ENCODE measurements around the gene KERA. TPM values are rescaled to one million over a fixed set of nuclear protein-coding genes. Genes with fewer than 3 reads are reported as not detected.

KERA gene
- polyA plus RNA-seq, 1 donor (not counting 4 experiments of a cell fraction or from before 2014, with no cell fraction given), result not detected

GRCh38 chr12:91103624-91104023 lies 45.8 kb upstream of the KERA start:
- Histone ChIP-seq H3K9me3 (ENCODE audit: control insufficient read depth, low read depth, low read length) (no peaks in the 10 kb centered on the region), H3K4me2 (ENCODE audit: control insufficient read depth, extremely low read depth, insufficient read depth, low read depth, low read length) (no peak overlapping the region), H3K27me3 (ENCODE audit: control insufficient read depth, extremely low read depth, insufficient read depth, low read length) (no peaks in the 10 kb centered on the region), H3K9ac (ENCODE audit: control insufficient read depth, extremely low read depth, insufficient read depth, low read length) (no peak overlapping the region), H3K9me1 (ENCODE audit: control insufficient read depth, extremely low read depth, insufficient read depth, low read length) (no peaks in the 10 kb centered on the region), H4K20me1 (ENCODE audit: control insufficient read depth, extremely low read depth, insufficient read depth, low read length) (no peaks in the 10 kb centered on the region), H2AFZ (ENCODE audit: control insufficient read depth, low read length) (no peak overlapping the region), H3K4me3 (ENCODE audit: control insufficient read depth in 2 of 3, extremely low read depth in 1 of 3, insufficient read depth in 2 of 3, low read depth in 1 of 3, low read length in 3 of 3) (no peak overlapping the region), H3K79me2 (ENCODE audit: control insufficient read depth, insufficient read depth, low read length) (no peaks in the 10 kb centered on the region), H3K4me1 (ENCODE audit: control insufficient read depth, extremely low read depth, insufficient read depth, low read length) (peaks cover 6% of the 10 kb centered on the region), H3K27ac (ENCODE audit: control insufficient read depth, insufficient read depth, low read length) (no peak overlapping the region), H3K36me3 (ENCODE audit: control insufficient read depth in 2 of 2, extremely low read depth in 1 of 2, insufficient read depth in 2 of 2, low read length in 2 of 2) (no peaks in the 10 kb centered on the region)
- DNase-seq (ENCODE audit: low read depth, low spot score), result no peak
- dilution Hi-C loops (cut with MboI; ENCODE audit: extremely low pct_ligation_motif_present, low sequenced_read_pairs), result no loop called here
- no peak for TF ChIP-seq CTCF (optimal IDR thresholded peaks at IDR 0.05 in 1 of 3, IDR thresholded peaks at IDR 0.05 in 1 of 3, conservative IDR thresholded peaks at IDR 0.05 in 1 of 3; ENCODE audit: extremely low read depth in 1 of 3, insufficient read depth in 2 of 3, low read length in 3 of 3)
- no peak for TF ChIP-seq EZH2 (IDR thresholded peaks at IDR 0.05; ENCODE audit: low read length)
- no peak for FAIRE-seq

DNA sequence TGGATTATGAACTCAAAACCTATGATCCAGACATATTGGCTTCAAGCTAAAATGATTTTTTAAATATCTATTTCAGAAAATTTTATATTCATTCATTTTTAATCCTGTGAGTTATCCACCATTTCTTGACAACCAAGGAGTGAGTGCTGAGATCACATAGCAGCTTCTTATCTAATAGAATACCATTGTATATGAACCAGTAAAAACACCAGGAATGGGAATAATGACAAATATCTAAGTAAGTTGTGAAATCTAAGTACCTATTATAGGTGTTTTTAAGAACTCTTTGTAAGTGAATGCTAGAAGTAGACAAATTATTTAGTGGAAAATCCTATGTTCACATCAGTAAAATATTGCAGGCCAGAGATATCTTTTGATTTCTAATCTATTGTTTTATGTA lies 45.3 kb upstream of the KERA start:
- Histone ChIP-seq H4K20me1 (ENCODE audit: control insufficient read depth, extremely low read depth, insufficient read depth, low read length) (no peaks in the 10 kb centered on the region), H3K27ac (ENCODE audit: control insufficient read depth, insufficient read depth, low read length) (no peak overlapping the region), H3K27me3 (ENCODE audit: control insufficient read depth, extremely low read depth, insufficient read depth, low read length) (no peaks in the 10 kb centered on the region), H3K4me3 (ENCODE audit: control insufficient read depth in 2 of 3, extremely low read depth in 1 of 3, insufficient read depth in 2 of 3, low read depth in 1 of 3, low read length in 3 of 3) (no peak overlapping the region), H3K4me2 (ENCODE audit: control insufficient read depth, extremely low read depth, insufficient read depth, low read depth, low read length) (no peak overlapping the region), H3K9me1 (ENCODE audit: control insufficient read depth, extremely low read depth, insufficient read depth, low read length) (no peaks in the 10 kb centered on the region), H2AFZ (ENCODE audit: control insufficient read depth, low read length) (no peak overlapping the region), H3K36me3 (ENCODE audit: control insufficient read depth in 2 of 2, extremely low read depth in 1 of 2, insufficient read depth in 2 of 2, low read length in 2 of 2) (no peaks in the 10 kb centered on the region), H3K79me2 (ENCODE audit: control insufficient read depth, insufficient read depth, low read length) (no peaks in the 10 kb centered on the region), H3K9me3 (ENCODE audit: control insufficient read depth, low read depth, low read length) (no peaks in the 10 kb centered on the region), H3K4me1 (ENCODE audit: control insufficient read depth, extremely low read depth, insufficient read depth, low read length) (peaks cover 6% of the 10 kb centered on the region), H3K9ac (ENCODE audit: control insufficient read depth, extremely low read depth, insufficient read depth, low read length) (no peak overlapping the region)
- DNase-seq (ENCODE audit: low read depth, low spot score), result no peak
- TF ChIP-seq EZH2 (IDR thresholded peaks at IDR 0.05; ENCODE audit: low read length), result no peak
- TF ChIP-seq CTCF (optimal IDR thresholded peaks at IDR 0.05 in 1 of 3, IDR thresholded peaks at IDR 0.05 in 1 of 3, conservative IDR thresholded peaks at IDR 0.05 in 1 of 3; ENCODE audit: extremely low read depth in 1 of 3, insufficient read depth in 2 of 3, low read length in 3 of 3), result no peak
- dilution Hi-C loops (cut with MboI; ENCODE audit: extremely low pct_ligation_motif_present, low sequenced_read_pairs), result no loop called here
- no peak for FAIRE-seq
